ENCODE data around the gene SBNO2. TPM values are rescaled to one million over a fixed set of nuclear protein-coding genes. Genes with fewer than 3 reads are reported as not detected.
"Not testable (repeated sequence)": the region's sequence is repeated elsewhere in the genome, so short reads cannot be mapped to it uniquely, and the experiment has no call there.

SBNO2 gene
- total and polyA plus RNA-seq, 2 donors (not counting 3 experiments of a cell fraction or from before 2014, with no cell fraction given), result 31.4 to 65.7 TPM

- H3K4me3 ChIP-seq (replicated peaks in 1 of 3; ENCODE audit: insufficient read depth in 1 of 3, low read depth in 1 of 3, low read length in 3 of 3), result no peak overlapping the region
- H3K9me3 ChIP-seq (replicated peaks; ENCODE audit: control insufficient read depth, insufficient read depth, low read length), result no peaks in the 10 kb centered on the region
- H3K9ac ChIP-seq (replicated peaks; ENCODE audit: extremely low read depth, insufficient read depth, low read length), result no peak overlapping the region
- peaks cover 34% of the 10 kb centered on the region for H3K4me1 ChIP-seq (ENCODE audit: control insufficient read depth, extremely low read depth, insufficient read depth, low read length)
- ChIA-PET POLR2A (no interaction called here), CTCF (interaction anchor here (1.5 to 2.0 kb wide), 3 partner anchors 16 to 84 kb away, joined by 3 to 20 read pairs (median 3); no protein-coding TSS in a partner anchor)
- intact Hi-C loops (cut with micrococcal nuclease) (no loop called here), dilution Hi-C loops (cut with MboI; ENCODE audit: extremely low pct_ligation_motif_present, low sequenced_read_pairs) (no loop called here)
- FAIRE-seq (no peak), DNase-seq (ENCODE audit: low read depth, low spot score) (no peak)
- peaks cover 3 to 13% of the 10 kb centered on the region in 2 experiments for H3K36me3 ChIP-seq (ENCODE audit: control insufficient read depth in 2 of 2, extremely low read depth in 1 of 2, insufficient read depth in 2 of 2, low read length in 2 of 2)
- H3K27ac ChIP-seq (ENCODE audit: insufficient read depth, low read depth, low read length), result no peak overlapping the region
- no peaks in the 10 kb centered on the region for H4K20me1 ChIP-seq (replicated peaks; ENCODE audit: control insufficient read depth, extremely low read depth, insufficient read depth, low read length)
- no peak overlapping the region for H3K4me2 ChIP-seq (ENCODE audit: insufficient read depth, low read length)
- TF ChIP-seq, protein P1, sequence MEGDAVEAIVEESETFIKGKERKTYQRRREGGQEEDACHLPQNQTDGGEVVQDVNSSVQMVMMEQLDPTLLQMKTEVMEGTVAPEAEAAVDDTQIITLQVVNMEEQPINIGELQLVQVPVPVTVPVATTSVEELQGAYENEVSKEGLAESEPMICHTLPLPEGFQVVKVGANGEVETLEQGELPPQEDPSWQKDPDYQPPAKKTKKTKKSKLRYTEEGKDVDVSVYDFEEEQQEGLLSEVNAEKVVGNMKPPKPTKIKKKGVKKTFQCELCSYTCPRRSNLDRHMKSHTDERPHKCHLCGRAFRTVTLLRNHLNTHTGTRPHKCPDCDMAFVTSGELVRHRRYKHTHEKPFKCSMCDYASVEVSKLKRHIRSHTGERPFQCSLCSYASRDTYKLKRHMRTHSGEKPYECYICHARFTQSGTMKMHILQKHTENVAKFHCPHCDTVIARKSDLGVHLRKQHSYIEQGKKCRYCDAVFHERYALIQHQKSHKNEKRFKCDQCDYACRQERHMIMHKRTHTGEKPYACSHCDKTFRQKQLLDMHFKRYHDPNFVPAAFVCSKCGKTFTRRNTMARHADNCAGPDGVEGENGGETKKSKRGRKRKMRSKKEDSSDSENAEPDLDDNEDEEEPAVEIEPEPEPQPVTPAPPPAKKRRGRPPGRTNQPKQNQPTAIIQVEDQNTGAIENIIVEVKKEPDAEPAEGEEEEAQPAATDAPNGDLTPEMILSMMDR (IDR thresholded peaks at IDR 0.05; ENCODE audit: extremely low read depth in 1 of 2, insufficient read depth in 1 of 2, low read depth in 1 of 2, low read length in 2 of 2), result no peak
- TF ChIP-seq POLR2A (IDR thresholded peaks at IDR 0.05; ENCODE audit: low read depth, low read length) (no peak), JUN (IDR thresholded peaks at IDR 0.05; ENCODE audit: borderline replicate concordance, insufficient read depth, insufficient read length, low read depth) (no peak), EZH2 (IDR thresholded peaks at IDR 0.05; ENCODE audit: borderline replicate concordance, low read depth, low read length, severe bottlenecking) (no peak), FOS (IDR thresholded peaks at IDR 0.05; ENCODE audit: borderline replicate concordance, insufficient read depth, low read length) (no peak), POLR2AphosphoS5 (IDR thresholded peaks at IDR 0.05; ENCODE audit: insufficient read depth, low read depth, low read length) (no peak), MAX (IDR thresholded peaks at IDR 0.05; ENCODE audit: insufficient read depth, insufficient read length) (no peak), MYC (IDR thresholded peaks at IDR 0.05; ENCODE audit: low read depth, low read length) (no peak), GATA2 (IDR thresholded peaks at IDR 0.05; ENCODE audit: insufficient read depth, insufficient read length, low read depth, low read length) (no peak)
- no peaks in the 10 kb centered on the region for H3K9me1 ChIP-seq (replicated peaks; ENCODE audit: control insufficient read depth, extremely low read depth, insufficient read depth, low read length)
- BruUV-seq (replicated peaks), result no TSS peak
- H3K27me3 ChIP-seq (ENCODE audit: control insufficient read depth in 2 of 2, insufficient read depth in 2 of 2, low read length in 2 of 2), result no peaks in the 10 kb centered on the region
- no peak overlapping the region for H2AFZ ChIP-seq (ENCODE audit: low read depth, low read length)
- peaks cover 62% of the 10 kb centered on the region for H3K79me2 ChIP-seq (ENCODE audit: control insufficient read depth, insufficient read depth, low read length)
Measured at GRCh38 chr19:1129535-1129934, 44.5 kb downstream of the SBNO2 start.

DNA sequence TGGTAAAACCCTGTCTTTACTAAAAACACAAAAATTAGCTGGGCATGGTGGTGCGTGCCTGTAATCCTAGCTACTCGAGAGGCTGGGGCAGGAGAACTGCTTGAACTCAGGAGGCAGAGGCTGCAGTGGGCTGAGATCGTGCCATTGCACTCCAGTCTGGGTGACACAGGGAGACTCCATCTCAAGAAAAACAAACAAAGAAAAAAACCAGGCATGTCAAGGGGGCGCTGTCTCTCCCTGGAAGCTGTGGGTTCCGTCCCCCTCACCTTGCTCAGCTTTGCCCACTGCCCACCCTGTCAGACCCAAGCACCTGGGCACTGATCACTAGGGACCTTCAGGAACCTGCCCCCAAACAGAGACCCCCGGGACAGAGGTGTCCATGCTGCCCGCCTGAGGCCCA is 45.0 kb downstream of the SBNO2 start:
- DNase-seq (ENCODE audit: low read depth, low spot score); H3K9ac ChIP-seq (replicated peaks; ENCODE audit: extremely low read depth, insufficient read depth, low read length); H3K27ac ChIP-seq (ENCODE audit: insufficient read depth, low read depth, low read length); BruUV-seq (replicated peaks); H3K27me3 ChIP-seq (ENCODE audit: control insufficient read depth in 2 of 2, insufficient read depth in 2 of 2, low read length in 2 of 2); FAIRE-seq; H3K4me2 ChIP-seq (ENCODE audit: insufficient read depth, low read length); H3K9me1 ChIP-seq (replicated peaks; ENCODE audit: control insufficient read depth, extremely low read depth, insufficient read depth, low read length); H4K20me1 ChIP-seq (replicated peaks; ENCODE audit: control insufficient read depth, extremely low read depth, insufficient read depth, low read length); H2AFZ ChIP-seq (ENCODE audit: low read depth, low read length); dilution Hi-C loops (cut with MboI; ENCODE audit: extremely low pct_ligation_motif_present, low sequenced_read_pairs); H3K9me3 ChIP-seq (replicated peaks; ENCODE audit: control insufficient read depth, insufficient read depth, low read length); POLR2A ChIA-PET; intact Hi-C loops (cut with micrococcal nuclease); H3K4me3 ChIP-seq (replicated peaks in 1 of 3; ENCODE audit: insufficient read depth in 1 of 3, low read depth in 1 of 3, low read length in 3 of 3): not testable (repeated sequence)
- Histone ChIP-seq H3K4me1 (ENCODE audit: control insufficient read depth, extremely low read depth, insufficient read depth, low read length) (peaks cover 34% of the 10 kb centered on the region), H3K36me3 (ENCODE audit: control insufficient read depth in 2 of 2, extremely low read depth in 1 of 2, insufficient read depth in 2 of 2, low read length in 2 of 2) (peaks cover 4 to 16% of the 10 kb centered on the region in 2 experiments), H3K79me2 (ENCODE audit: control insufficient read depth, insufficient read depth, low read length) (peaks cover 65% of the 10 kb centered on the region)
- CTCF ChIA-PET, result interaction anchor here (1.1 to 1.6 kb wide), 2 partner anchors 16 to 85 kb away, joined by 3 to 6 read pairs; no protein-coding TSS in a partner anchor

Measured in endothelial cell of umbilical vein (primary cell).